DND-41 (cell line): Measurements from ENCODE around the gene SLC17A1.

Experiments
- ATAC-seq: fragments of 200-7000 bp; cut with Tn5 transposase; 3 replicates; pipeline ENCODE4 v1.9.1; 2021; ENCODE audit warnings: low read depth; ENCODE audit not compliant: insufficient read depth
- DNase-seq: peaks from one replicate; pipeline ENCODE4 v3.0.0-alpha.2; 2020
- H2AFZ ChIP-seq: 2 replicates; pipeline ENCODE4 v1.6.0; 2012; ENCODE audit warnings: low read depth, low read length
- H3K27ac ChIP-seq: 2 replicates; pipeline ENCODE4 v1.5.1; 2012; ENCODE audit warnings: low read length, inconsistent platforms
- H3K27me3 ChIP-seq: fragments of 200-600 bp; sonication (generic); 2 replicates; pipeline ENCODE4 v1.6.0; 2012; ENCODE audit warnings: low read length, mild to moderate bottlenecking, inconsistent platforms; ENCODE audit not compliant: insufficient read depth, poor library complexity
- H3K36me3 ChIP-seq: 2 replicates; pipeline ENCODE4 v1.5.1; 2012; ENCODE audit warnings: low read length, inconsistent platforms; ENCODE audit not compliant: insufficient read depth
- H3K4me1 ChIP-seq: 2 replicates; pipeline ENCODE4 v1.5.1; 2012; ENCODE audit warnings: mild to moderate bottlenecking, low read length; ENCODE audit not compliant: insufficient read depth
- H3K4me2 ChIP-seq: 2 replicates; pipeline ENCODE4 v1.6.0; 2012; ENCODE audit warnings: mild to moderate bottlenecking, moderate library complexity, low read length, inconsistent platforms; ENCODE audit not compliant: insufficient read depth
- H3K4me3 ChIP-seq, 2 experiments: fragments of 200-600 bp in 1 of 2; shearing (Covaris generic) in 1 of 2; 2 replicates each; pipeline ENCODE4 v1.5.1; 2012 to 2016; ENCODE audit warnings: inconsistent platforms in 2 of 2, low read length in 2 of 2, mild to moderate bottlenecking in 2 of 2, low read depth in 1 of 2, moderate library complexity in 1 of 2
- H3K79me2 ChIP-seq: 2 replicates; pipeline ENCODE4 v1.6.0; 2012; ENCODE audit warnings: low read length, inconsistent platforms; ENCODE audit not compliant: insufficient read depth
- H3K9ac ChIP-seq: 2 replicates; pipeline ENCODE4 v1.6.0; 2012; ENCODE audit warnings: low read depth, mild to moderate bottlenecking, inconsistent platforms, low read length, moderate library complexity
- H3K9me3 ChIP-seq: 2 replicates; pipeline ENCODE4 v1.5.1; 2012; ENCODE audit warnings: low read length, moderate library complexity, mild to moderate bottlenecking, inconsistent platforms; ENCODE audit not compliant: insufficient read depth, severe bottlenecking
- H4K20me1 ChIP-seq: 2 replicates; pipeline ENCODE4 v1.6.0; 2012; ENCODE audit warnings: low read length; ENCODE audit not compliant: insufficient read depth
- EZH2 ChIP-seq: IDR thresholded peaks from 3 replicates; pipeline ENCODE4 v1.6.1; 2012; ENCODE audit warnings: borderline replicate concordance, low read depth, mild to moderate bottlenecking, moderate library complexity, low read length, inconsistent platforms; ENCODE audit not compliant: severe bottlenecking
- TF ChIP-seq, protein P1 (sequence below): IDR thresholded peaks from 2 replicates; pipeline ENCODE4 v1.5.1; 2012; ENCODE audit warnings: borderline replicate concordance, low read length, moderate library complexity, mild to moderate bottlenecking; ENCODE audit not compliant: poor library complexity, severe bottlenecking; ENCODE audit errors: extremely low read depth

The SLC17A1 gene

DNA sequence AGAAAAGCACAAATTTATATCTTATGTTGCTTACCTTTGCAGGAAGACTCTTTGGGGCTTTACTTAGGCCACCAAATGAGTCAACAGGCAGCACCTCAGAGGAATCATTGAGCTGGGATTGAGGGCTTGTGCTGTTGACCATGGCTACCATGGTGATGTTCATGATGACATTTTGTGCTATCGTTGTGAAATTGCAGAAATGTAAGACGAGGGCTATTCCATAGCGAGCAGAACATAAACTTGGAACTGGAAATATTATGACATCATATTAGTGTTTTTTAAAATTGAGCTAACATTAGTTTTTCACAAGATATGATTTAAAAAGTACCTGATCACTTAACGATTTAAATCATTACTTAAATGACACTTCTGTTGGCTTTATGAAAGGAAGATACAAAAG, 30.3 kb upstream of the SLC17A1 start:
- Histone ChIP-seq H4K20me1 (no peaks in the 10 kb centered on the region), H3K9ac (no peak overlapping the region), H3K4me3 (no peak overlapping the region), H3K4me2 (no peak overlapping the region), H3K27me3 (peaks cover 7% of the 10 kb centered on the region), H3K79me2 (no peaks in the 10 kb centered on the region), H3K27ac (no peak overlapping the region), H3K9me3 (no peaks in the 10 kb centered on the region), H3K36me3 (no peaks in the 10 kb centered on the region), H3K4me1 (peaks cover 7% of the 10 kb centered on the region; the same call in 1 of the 2 replicates), H2AFZ (no peak overlapping the region)
- ATAC-seq, result no peak
- DNase-seq, result no peak
- TF ChIP-seq EZH2, result no peak
- TF ChIP-seq, protein P1, sequence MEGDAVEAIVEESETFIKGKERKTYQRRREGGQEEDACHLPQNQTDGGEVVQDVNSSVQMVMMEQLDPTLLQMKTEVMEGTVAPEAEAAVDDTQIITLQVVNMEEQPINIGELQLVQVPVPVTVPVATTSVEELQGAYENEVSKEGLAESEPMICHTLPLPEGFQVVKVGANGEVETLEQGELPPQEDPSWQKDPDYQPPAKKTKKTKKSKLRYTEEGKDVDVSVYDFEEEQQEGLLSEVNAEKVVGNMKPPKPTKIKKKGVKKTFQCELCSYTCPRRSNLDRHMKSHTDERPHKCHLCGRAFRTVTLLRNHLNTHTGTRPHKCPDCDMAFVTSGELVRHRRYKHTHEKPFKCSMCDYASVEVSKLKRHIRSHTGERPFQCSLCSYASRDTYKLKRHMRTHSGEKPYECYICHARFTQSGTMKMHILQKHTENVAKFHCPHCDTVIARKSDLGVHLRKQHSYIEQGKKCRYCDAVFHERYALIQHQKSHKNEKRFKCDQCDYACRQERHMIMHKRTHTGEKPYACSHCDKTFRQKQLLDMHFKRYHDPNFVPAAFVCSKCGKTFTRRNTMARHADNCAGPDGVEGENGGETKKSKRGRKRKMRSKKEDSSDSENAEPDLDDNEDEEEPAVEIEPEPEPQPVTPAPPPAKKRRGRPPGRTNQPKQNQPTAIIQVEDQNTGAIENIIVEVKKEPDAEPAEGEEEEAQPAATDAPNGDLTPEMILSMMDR, result no peak

DNA sequence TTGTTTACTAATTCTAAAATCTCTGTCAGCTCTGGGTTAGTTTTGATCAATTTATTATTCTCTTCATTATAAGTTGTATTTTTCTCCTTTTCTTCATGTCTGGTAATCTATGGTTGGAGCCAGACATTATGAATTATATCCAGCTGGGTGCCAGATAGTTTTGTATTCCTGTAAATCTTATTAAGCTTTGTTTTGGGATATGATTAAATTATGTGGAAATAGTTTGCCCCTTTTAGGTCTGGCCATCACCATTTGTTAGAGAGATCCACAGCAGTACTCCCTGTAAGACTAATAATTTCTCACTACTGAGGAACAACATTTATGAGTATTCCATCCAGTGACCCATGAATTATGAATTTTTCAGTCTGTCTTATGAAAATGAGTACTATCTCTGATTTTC, 20.9 kb upstream of the SLC17A1 start:
- ATAC-seq (no peak), DNase-seq (no peak)
- Histone ChIP-seq H3K9me3 (no peaks in the 10 kb centered on the region), H3K9ac (no peak overlapping the region), H3K4me1 (no peaks in the 10 kb centered on the region), H2AFZ (no peak overlapping the region), H3K4me3 (no peak overlapping the region), H4K20me1 (no peaks in the 10 kb centered on the region), H3K79me2 (no peaks in the 10 kb centered on the region), H3K4me2 (no peak overlapping the region), H3K27me3 (no peaks in the 10 kb centered on the region), H3K27ac (no peak overlapping the region), H3K36me3 (no peaks in the 10 kb centered on the region)
- TF ChIP-seq EZH2, result no peak
- TF ChIP-seq, protein P1, result no peak

DNA sequence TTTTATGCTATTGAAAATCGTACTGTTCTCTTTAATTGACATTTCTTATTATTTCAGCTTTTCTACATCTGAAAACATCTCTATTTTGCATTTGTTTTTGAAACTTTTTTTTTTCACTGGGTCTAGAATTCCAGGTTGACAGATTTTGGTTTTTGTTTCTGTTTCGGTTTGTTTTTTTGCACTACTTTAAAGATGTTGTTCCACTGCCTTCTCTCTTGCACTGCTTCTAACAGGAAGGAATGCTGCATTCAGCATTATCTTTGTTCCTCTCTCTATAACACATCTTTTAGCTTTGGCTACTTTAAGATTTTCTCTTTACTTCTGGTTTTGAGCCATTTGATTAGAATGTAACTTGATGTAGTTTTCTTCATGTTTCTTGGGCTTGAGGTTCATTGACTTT, 20.1 kb upstream of the SLC17A1 start:
- DNase-seq (no peak), ATAC-seq (peak; percentile 42; the same call in 1 of the 3 replicates)
- H3K36me3 ChIP-seq, result no peaks in the 10 kb centered on the region
- H3K27ac ChIP-seq, result no peak overlapping the region
- H3K9me3 ChIP-seq, result no peaks in the 10 kb centered on the region
- no peak overlapping the region for H2AFZ ChIP-seq
- no peak overlapping the region for H3K4me3 ChIP-seq
- no peaks in the 10 kb centered on the region for H3K27me3 ChIP-seq
- TF ChIP-seq, protein P1, result no peak
- no peak for TF ChIP-seq EZH2
- no peak overlapping the region for H3K4me2 ChIP-seq
- H3K9ac ChIP-seq, result no peak overlapping the region
- H3K4me1 ChIP-seq, result no peaks in the 10 kb centered on the region
- no peaks in the 10 kb centered on the region for H3K79me2 ChIP-seq
- H4K20me1 ChIP-seq, result no peaks in the 10 kb centered on the region

DNA sequence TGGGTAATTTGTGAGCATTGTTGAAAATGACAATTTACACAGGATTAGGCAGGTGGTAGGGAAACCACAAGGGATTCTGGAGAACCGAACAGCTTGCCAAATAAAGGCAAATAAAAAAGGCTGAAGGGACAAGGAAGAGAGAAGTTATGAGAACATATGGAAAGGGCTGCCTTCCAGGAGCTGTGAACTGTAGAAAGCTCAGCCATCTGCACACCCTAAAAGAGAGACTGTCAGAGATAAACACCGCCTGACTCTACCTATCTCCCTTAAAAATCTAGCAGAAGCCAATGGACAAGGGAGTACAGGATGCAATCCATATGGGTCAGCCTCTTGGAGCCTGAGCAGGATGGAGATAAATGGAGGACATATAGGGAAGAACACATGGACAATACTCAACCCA, 12.7 kb upstream of the SLC17A1 start:
- Histone ChIP-seq H3K27ac (no peak overlapping the region), H2AFZ (no peak overlapping the region), H3K4me2 (no peak overlapping the region), H3K9me3 (no peaks in the 10 kb centered on the region), H3K79me2 (no peaks in the 10 kb centered on the region), H3K4me1 (no peaks in the 10 kb centered on the region), H3K4me3 (no peak overlapping the region), H3K36me3 (no peaks in the 10 kb centered on the region), H3K9ac (no peak overlapping the region), H4K20me1 (no peaks in the 10 kb centered on the region), H3K27me3 (no peaks in the 10 kb centered on the region)
- DNase-seq (no peak), ATAC-seq (no peak)
- TF ChIP-seq, protein P1, result no peak
- TF ChIP-seq EZH2, result no peak
